ENCODE results near the gene ZYG11B. TPM values are rescaled to one million over a fixed set of nuclear protein-coding genes. Genes with fewer than 3 reads are reported as not detected.

ZYG11B gene
- total and polyA plus RNA-seq, 2 of the 13 experiments (the other 11 are each of a cell fraction or from before 2014, with no cell fraction given) = 6.9 to 17.9 TPM

- TF ChIP-seq ZUFSP (CRISPR knock-in tag; IDR thresholded peaks at IDR 0.05; ENCODE audit: borderline replicate concordance) = no peak
- TF ChIP-seq, protein P1, sequence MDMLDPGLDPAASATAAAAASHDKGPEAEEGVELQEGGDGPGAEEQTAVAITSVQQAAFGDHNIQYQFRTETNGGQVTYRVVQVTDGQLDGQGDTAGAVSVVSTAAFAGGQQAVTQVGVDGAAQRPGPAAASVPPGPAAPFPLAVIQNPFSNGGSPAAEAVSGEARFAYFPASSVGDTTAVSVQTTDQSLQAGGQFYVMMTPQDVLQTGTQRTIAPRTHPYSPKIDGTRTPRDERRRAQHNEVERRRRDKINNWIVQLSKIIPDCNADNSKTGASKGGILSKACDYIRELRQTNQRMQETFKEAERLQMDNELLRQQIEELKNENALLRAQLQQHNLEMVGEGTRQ (IDR thresholded peaks at IDR 0.05; ENCODE audit: low read depth, low read length) = peak; percentile 69
- TF ChIP-seq, protein P1 (CRISPR knock-in tag; IDR thresholded peaks at IDR 0.05; ENCODE audit: borderline replicate concordance) = peak; percentile 94
- no peak for TF ChIP-seq NFE2 (CRISPR knock-in tag; IDR thresholded peaks at IDR 0.05)
- no peak for TF ChIP-seq NCOA1 (CRISPR knock-in tag; IDR thresholded peaks at IDR 0.05)
- no peak for TF ChIP-seq RFX1 (IDR thresholded peaks at IDR 0.05)
- peak; percentile 94 for TF ChIP-seq MXD3 (CRISPR knock-in tag; IDR thresholded peaks at IDR 0.05)
- TF ChIP-seq FIP1L1 (IDR thresholded peaks at IDR 0.05; ENCODE audit: borderline replicate concordance, insufficient read depth, low read depth, low read length) = no peak
- peak; percentile 84; the same call in 1 of the 2 replicates for TF ChIP-seq ZNF510 (CRISPR knock-in tag; IDR thresholded peaks at IDR 0.05; ENCODE audit: low read depth)
- TF ChIP-seq, protein P2, sequence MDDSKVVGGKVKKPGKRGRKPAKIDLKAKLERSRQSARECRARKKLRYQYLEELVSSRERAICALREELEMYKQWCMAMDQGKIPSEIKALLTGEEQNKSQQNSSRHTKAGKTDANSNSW (CRISPR knock-in tag; IDR thresholded peaks at IDR 0.05; ENCODE audit: borderline replicate concordance) = peak; percentile 61; the same call in 1 of the 2 replicates
- peak; percentile 86 for TF ChIP-seq TAF1 (CRISPR knock-in tag; IDR thresholded peaks at IDR 0.05)
- TF ChIP-seq CREB1 (IDR thresholded peaks at IDR 0.05) = peak; percentile 31; the same call in 1 of the 2 replicates
- peak; percentile 68 for TF ChIP-seq CREB1 (CRISPR knock-in tag; IDR thresholded peaks at IDR 0.05)
- TF ChIP-seq ZBTB38 (CRISPR knock-in tag; IDR thresholded peaks at IDR 0.05) = no peak
- peak; percentile 82 for TF ChIP-seq TP53 (CRISPR knock-in tag; conservative IDR thresholded peaks at IDR 0.05)
- TF ChIP-seq FOXK2 (IDR thresholded peaks at IDR 0.05) = no peak
- TF ChIP-seq ZNF709 (CRISPR knock-in tag; IDR thresholded peaks at IDR 0.05) = peak; percentile 89
- peak; percentile 87 for TF ChIP-seq ZNF264 (CRISPR knock-in tag; IDR thresholded peaks at IDR 0.05)
- TF ChIP-seq MXD4 (CRISPR knock-in tag; IDR thresholded peaks at IDR 0.05) = peak; percentile 94
- TF ChIP-seq JUND (CRISPR knock-in tag; IDR thresholded peaks at IDR 0.05) = peak; percentile 41; the same call in 1 of the 2 replicates
- TF ChIP-seq, protein P3, sequence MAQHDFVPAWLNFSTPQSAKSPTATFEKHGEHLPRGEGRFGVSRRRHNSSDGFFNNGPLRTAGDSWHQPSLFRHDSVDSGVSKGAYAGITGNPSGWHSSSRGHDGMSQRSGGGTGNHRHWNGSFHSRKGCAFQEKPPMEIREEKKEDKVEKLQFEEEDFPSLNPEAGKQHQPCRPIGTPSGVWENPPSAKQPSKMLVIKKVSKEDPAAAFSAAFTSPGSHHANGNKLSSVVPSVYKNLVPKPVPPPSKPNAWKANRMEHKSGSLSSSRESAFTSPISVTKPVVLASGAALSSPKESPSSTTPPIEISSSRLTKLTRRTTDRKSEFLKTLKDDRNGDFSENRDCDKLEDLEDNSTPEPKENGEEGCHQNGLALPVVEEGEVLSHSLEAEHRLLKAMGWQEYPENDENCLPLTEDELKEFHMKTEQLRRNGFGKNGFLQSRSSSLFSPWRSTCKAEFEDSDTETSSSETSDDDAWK (CRISPR knock-in tag; IDR thresholded peaks at IDR 0.05) = no peak
- 0 out of 2 replicates have a peak, but pooled peaks have one; percentile 43 for TF ChIP-seq ZNF513 (CRISPR knock-in tag; conservative IDR thresholded peaks at IDR 0.05)
Observed at GRCh38 chr1:52697795-52698674, 28.2 kb upstream of the ZYG11B start, which contains the start of gene COA7 (continued).

Measured in HepG2 (cell line).